Tibial nerve (tissue), 4 donors: ENCODE measurements around the gene HMOX2. TPM values are rescaled to one million over a fixed set of nuclear protein-coding genes. Genes with fewer than 3 reads are reported as not detected.
A peak's percentile ranks its signal among the peaks of the same experiment; 100 is the strongest.

Source experiments
- DNase-seq, 2 donors: peaks; one replicate each; pipeline ENCODE4 v3.0.0-alpha.2; 2019; ENCODE audit warnings: low spot score in 2 of 2
- H3K27ac ChIP-seq, 4 donors: fragments of 200-600 bp; sonication (generic) in 3 of 4; one replicate each; pipeline ENCODE4 v1.5.1; 2017 to 2019; ENCODE audit warnings: mild to moderate bottlenecking in 1 of 4
- H3K27me3 ChIP-seq, 2 donors: fragments of 200-600 bp; sonication (generic) in 1 of 2; one replicate each; pipeline versions ENCODE4 v1.5.1 to v1.6.0; 2017 to 2019
- H3K36me3 ChIP-seq, 3 donors: fragments of 200-600 bp; sonication (generic); one replicate each; pipeline ENCODE4 v1.5.1; 2018 to 2019
- H3K4me1 ChIP-seq, 4 donors: fragments of 200-600 bp; sonication (generic) in 3 of 4; one replicate each; pipeline ENCODE4 v1.5.1; 2017 to 2019
- H3K4me3 ChIP-seq, 4 donors: fragments of 200-600 bp; sonication (generic) in 3 of 4; one replicate each; pipeline ENCODE4 v1.5.1; 2017 to 2019; ENCODE audit warnings: mild to moderate bottlenecking in 1 of 4, moderate library complexity in 1 of 4
- H3K9me3 ChIP-seq, 4 donors: fragments of 200-600 bp; sonication (generic) in 3 of 4; one replicate each; pipeline ENCODE4 v1.5.1; 2017 to 2019
- EP300 ChIP-seq, 2 donors: sonication (generic); formaldehyde crosslinking; IDR thresholded peaks; one replicate each; pipeline ENCODE4 v1.6.1; 2017; ENCODE audit warnings: antibody characterized with exemption in 2 of 2, mild to moderate bottlenecking in 1 of 2
- POLR2A ChIP-seq, 2 donors: fragments of 450-650 bp; IDR thresholded peaks; one replicate each; pipeline ENCODE4 v1.6.1; 2017; ENCODE audit warnings: antibody characterized with exemption in 2 of 2, mild to moderate bottlenecking in 2 of 2, moderate library complexity in 2 of 2
- WGBS, 2 donors: methylation state at CpG; one replicate each; pipeline ENCODE4 v1.1.5; 2018; 5-methylcytosine and 5-hydroxymethylcytosine counted together
- total RNA-seq, 4 donors: library from RNA; depleted of rRNA; stranded (reverse); fragments of >200 nt; gene quantifications; one replicate each; pipeline ENCODE4 v1.1.0, GENCODE V29; 2016
- TF ChIP-seq, protein P1 (sequence below), 5 experiments: fragments of 200-600 bp in 3 of 5; fragments of 450-650 bp in 2 of 5; sonication (generic) in 3 of 5; IDR thresholded peaks; one replicate each; pipeline ENCODE4 v1.5.1; 2016 to 2019; ENCODE audit warnings: antibody characterized with exemption in 5 of 5, mild to moderate bottlenecking in 3 of 5, moderate library complexity in 2 of 5

HMOX2 gene
- total RNA-seq, 4 donors from 2014 or later: 55.7 to 75.6 (median 63.1) TPM

DNA sequence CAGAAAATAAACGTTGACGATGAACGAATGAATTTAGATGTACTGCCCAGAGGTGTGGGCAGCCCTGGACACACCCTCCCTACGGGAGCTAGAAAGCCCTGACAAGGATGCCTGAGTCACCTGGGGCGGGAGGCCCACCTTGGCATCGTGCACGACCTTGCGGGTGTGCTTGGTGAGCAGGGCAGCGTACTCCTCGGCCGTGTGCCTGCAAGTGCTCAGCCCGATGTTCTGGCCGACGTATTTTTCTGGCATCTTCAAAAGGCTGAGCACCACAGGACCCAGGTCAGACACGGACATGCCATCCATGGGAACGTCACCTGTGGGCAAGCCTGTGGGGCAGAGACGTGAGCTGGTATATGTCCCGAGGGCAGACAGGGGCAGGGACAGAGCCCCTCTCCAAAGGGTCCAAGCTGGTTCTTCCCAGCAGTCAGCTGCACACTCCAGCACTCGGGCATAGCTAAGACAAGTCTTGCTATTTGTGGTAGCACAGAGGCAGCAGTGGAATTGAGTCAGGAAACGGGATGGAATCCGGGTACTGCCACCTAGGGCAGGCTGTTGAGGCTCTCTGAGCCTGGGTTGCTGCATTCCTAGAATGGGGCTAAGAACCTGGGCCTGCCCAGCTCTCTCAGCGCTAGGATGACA is 12.6 kb upstream of the HMOX2 start:
- peaks cover 0 to 85% (median 3%) of the 10 kb centered on the region in 3 donors for H3K36me3 ChIP-seq

DNA sequence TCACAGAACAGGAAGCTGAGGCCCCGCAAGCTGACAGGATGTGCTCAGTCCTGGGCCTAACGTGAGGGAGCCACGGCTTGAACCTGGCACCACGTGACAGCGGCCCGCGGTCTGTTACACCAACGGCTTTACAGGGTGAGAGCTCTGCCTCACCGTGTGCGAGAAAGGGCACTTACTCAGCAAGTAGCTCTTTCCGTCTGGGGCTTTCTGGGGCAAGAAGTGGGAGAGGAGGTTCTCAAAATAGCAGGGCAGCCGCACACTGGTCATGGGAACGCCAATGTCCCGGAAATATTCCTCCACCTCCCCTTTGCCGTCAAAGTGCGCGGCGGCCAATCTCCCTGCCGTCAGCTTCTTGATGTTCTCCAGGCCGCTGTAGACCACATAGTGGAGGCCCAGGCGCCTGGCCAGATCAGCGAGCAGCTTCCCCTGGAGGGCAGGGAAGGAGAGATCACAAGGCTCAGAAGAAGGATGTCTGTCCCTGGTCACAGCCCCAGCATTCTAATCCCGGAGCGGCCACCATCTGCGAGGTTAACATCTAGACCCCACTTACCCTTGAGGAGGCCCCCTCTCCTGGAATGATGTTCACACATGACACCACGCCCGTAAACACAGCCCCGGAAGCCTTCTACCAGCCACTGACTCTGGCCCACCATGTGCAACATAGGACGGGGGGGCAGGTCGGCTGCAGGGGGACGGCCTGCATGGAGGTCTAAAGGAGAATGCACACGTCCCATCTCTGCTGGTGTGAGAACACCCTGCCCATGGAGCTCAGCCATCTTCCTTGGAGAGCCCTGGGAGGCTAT is 10.0 kb upstream of the HMOX2 start:
- 88 to 91% methylated on average over 28 to 32 of the region's 32 CpGs for WGBS, 2 donors
- no peaks in the 10 kb centered on the region for H3K27me3 ChIP-seq
- DNase-seq: no peak
- peaks cover 0 to 82% (median 8%) of the 10 kb centered on the region in 3 donors for H3K36me3 ChIP-seq
- no peak overlapping the region for H3K27ac ChIP-seq
- H3K9me3 ChIP-seq: no peaks in the 10 kb centered on the region
- H3K4me3 ChIP-seq: no peak overlapping the region
- peaks cover 0 to 5% (median 0%) of the 10 kb centered on the region in 4 donors for H3K4me1 ChIP-seq
- no peak for TF ChIP-seq POLR2A (IDR thresholded peaks at IDR 0.05)
- TF ChIP-seq, protein P1, sequence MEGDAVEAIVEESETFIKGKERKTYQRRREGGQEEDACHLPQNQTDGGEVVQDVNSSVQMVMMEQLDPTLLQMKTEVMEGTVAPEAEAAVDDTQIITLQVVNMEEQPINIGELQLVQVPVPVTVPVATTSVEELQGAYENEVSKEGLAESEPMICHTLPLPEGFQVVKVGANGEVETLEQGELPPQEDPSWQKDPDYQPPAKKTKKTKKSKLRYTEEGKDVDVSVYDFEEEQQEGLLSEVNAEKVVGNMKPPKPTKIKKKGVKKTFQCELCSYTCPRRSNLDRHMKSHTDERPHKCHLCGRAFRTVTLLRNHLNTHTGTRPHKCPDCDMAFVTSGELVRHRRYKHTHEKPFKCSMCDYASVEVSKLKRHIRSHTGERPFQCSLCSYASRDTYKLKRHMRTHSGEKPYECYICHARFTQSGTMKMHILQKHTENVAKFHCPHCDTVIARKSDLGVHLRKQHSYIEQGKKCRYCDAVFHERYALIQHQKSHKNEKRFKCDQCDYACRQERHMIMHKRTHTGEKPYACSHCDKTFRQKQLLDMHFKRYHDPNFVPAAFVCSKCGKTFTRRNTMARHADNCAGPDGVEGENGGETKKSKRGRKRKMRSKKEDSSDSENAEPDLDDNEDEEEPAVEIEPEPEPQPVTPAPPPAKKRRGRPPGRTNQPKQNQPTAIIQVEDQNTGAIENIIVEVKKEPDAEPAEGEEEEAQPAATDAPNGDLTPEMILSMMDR (IDR thresholded peaks at IDR 0.05): no peak

More for the DNA sequence above, 12.6 kb upstream of the HMOX2 start:
- no peak for DNase-seq
- H3K4me3 ChIP-seq: no peak overlapping the region
- H3K27me3 ChIP-seq: no peaks in the 10 kb centered on the region
- 77 to 86% methylated on average over 12 to 21 of the region's 22 CpGs for WGBS, 2 donors
- TF ChIP-seq, protein P1 (IDR thresholded peaks at IDR 0.05): no peak
- TF ChIP-seq EP300 (IDR thresholded peaks at IDR 0.05): no peak
- TF ChIP-seq POLR2A (IDR thresholded peaks at IDR 0.05): no peak
- no peaks in the 10 kb centered on the region for H3K9me3 ChIP-seq
- H3K4me1 ChIP-seq: peaks cover 0 to 16% (median 6%) of the 10 kb centered on the region in 4 donors
- no peak overlapping the region for H3K27ac ChIP-seq

DNA sequence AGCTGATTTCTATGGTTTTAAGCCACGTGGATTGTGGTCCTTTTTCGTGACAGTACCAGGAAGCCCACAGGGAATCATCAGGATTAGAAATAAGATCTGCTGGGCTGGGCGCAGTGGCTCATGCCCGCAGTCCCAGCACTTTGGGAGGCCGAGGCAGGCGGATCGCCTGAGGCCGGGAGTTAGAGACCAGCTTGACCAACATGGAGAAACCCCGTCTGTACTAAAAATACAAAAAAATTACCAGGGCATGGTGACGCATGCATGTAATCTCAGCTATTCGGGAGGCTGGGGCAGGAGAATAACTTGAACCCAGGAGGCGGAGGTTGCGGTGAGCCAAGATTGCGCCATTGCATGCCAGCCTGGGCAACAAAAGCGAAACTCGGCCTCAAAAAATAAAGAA is 8.3 kb upstream of the HMOX2 start:
- DNase-seq: no peak
- TF ChIP-seq POLR2A (IDR thresholded peaks at IDR 0.05) (no peak), EP300 (IDR thresholded peaks at IDR 0.05) (no peak)
- TF ChIP-seq, protein P1 (IDR thresholded peaks at IDR 0.05): no peak
- Histone ChIP-seq H3K4me1 (no peaks in the 10 kb centered on the region), H3K27me3 (no peaks in the 10 kb centered on the region), H3K9me3 (no peaks in the 10 kb centered on the region), H3K36me3 (peaks cover 0 to 68% (median 8%) of the 10 kb centered on the region in 3 donors), H3K27ac (no peak overlapping the region), H3K4me3 (no peak overlapping the region)
- WGBS, 2 donors: 94 to 97% methylated on average over 16 of the region's 16 CpGs

DNA sequence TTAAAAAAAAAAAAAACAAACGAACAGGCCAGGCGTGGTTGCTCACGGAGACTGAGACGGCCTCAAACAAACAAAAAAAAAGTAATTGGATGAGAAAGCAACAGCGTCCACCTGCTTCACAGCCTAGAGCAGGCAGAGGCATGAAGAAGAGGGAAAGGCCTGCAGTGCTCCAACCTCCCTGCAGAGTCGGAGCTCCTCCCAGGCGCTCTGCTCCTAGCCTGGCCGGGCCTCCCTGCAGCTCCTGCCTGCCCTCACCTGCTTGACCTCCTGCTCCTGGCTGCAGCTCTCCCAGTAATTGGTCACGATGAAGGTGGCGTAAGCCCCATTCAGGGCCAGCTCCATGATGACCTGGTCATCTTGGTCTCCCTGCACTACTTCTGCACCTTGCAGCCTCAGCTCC is 7.2 kb upstream of the HMOX2 start:
- H3K27me3 ChIP-seq: no peaks in the 10 kb centered on the region
- WGBS, 2 donors: 92 to 96% methylated on average over 10 of the region's 10 CpGs
- no peak overlapping the region for H3K4me3 ChIP-seq
- no peak overlapping the region for H3K27ac ChIP-seq
- TF ChIP-seq EP300 (IDR thresholded peaks at IDR 0.05) (no peak), POLR2A (IDR thresholded peaks at IDR 0.05) (no peak)
- TF ChIP-seq, protein P1 (IDR thresholded peaks at IDR 0.05): no peak
- peaks cover 0 to 58% (median 7%) of the 10 kb centered on the region in 3 donors for H3K36me3 ChIP-seq
- peaks cover 0 to 7% (median 2%) of the 10 kb centered on the region in 4 donors for H3K4me1 ChIP-seq
- no peaks in the 10 kb centered on the region for H3K9me3 ChIP-seq
- DNase-seq: no peak

DNA sequence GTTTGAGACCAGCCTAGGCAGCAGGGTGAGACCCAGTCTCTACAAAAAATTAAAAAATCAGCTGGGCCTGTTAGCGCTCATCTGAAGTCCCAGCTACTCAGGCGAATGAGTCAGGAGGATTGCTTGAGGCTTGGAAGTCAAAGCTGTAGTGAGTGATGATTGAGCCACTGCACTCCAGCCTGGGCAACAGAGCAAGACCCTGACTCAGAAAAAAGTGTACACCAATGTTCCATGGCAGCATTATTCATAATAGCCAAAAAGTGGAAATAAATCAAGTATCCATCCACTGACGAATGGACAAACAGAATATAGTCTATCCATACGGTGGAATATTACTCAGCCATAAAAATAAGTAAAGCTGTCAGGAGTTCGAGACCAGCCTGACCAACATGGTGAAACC is 4.3 kb upstream of the HMOX2 start:
- TF ChIP-seq EP300 (IDR thresholded peaks at IDR 0.05) (no peak), POLR2A (IDR thresholded peaks at IDR 0.05) (no peak)
- TF ChIP-seq, protein P1 (IDR thresholded peaks at IDR 0.05): no peak
- WGBS, 2 donors: 94 to 95% methylated on average over 5 of the region's 5 CpGs
- DNase-seq: no peak
- Histone ChIP-seq H3K27ac (peak overlapping the region in 2 of 4 donors; percentile 51 to 83), H3K9me3 (no peaks in the 10 kb centered on the region), H3K4me3 (no peak overlapping the region), H3K27me3 (no peaks in the 10 kb centered on the region), H3K36me3 (peaks cover 0 to 29% (median 5%) of the 10 kb centered on the region in 3 donors), H3K4me1 (peaks cover 0 to 26% (median 13%) of the 10 kb centered on the region in 4 donors)
